GM12873 (cell line): ENCODE measurements around the gene LIPE.

Experiments
- CTCF ChIP-seq: IDR thresholded peaks from 2 replicates; pipeline ENCODE4 v1.5.1; 2012; ENCODE audit warnings: low read depth, mild to moderate bottlenecking, moderate library complexity, low read length, control low read depth; ENCODE audit not compliant: insufficient read depth; ENCODE audit errors: missing control alignments

Gene LIPE

GRCh38 chr19:42428676-42429075 is 1.5 kb upstream of the LIPE start:
- TF ChIP-seq CTCF, result no peak

DNA sequence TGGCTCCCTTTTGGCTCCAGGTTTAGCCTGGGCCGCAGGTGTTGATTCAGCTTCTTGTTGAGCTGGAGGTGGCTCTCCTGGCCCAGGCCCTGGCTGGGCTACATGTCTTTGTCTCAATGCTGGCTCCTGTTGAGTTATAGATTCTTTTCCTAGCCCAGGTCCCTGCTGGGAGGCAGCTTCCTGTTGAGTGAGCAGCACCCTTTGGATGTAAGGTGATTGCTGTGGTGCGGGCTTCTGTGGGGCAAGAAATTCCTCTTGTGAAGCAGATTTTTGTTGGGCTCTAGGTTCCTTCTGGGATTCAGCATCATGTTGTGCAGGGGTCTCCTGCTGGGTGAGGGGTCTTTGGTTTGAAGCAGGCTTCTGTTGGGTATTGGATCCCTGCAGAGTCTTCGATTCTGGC is 545 bp downstream of the LIPE start:
- no peak for TF ChIP-seq CTCF

DNA sequence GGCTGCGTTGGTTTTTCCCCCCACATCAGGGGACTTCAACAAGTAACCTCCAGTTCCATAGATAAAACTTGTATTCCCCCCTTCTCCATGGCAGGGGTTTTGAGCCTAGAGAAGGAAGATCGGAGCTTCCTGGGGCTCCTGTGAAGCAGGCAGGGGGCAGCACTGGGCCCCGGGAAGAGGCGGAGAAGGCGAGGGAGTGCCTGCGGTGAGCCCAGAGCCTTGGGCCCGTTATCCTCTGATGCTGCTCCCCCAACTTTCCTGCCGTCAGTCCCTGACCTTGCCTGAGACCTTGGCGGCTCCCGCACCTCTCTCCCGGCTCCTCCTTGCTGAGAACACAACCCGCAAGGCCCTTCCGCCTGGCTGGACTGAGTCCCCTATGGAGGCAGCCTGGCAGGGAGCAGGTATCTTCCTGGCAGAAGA is 2.5 kb downstream of the LIPE start:
- TF ChIP-seq CTCF, result peak; percentile 1

- TF ChIP-seq CTCF, result no peak
Observed at GRCh38 chr19:42424345-42424707, 2.9 kb downstream of the LIPE start.

- no peak for TF ChIP-seq CTCF
Observed at GRCh38 chr19:42423462-42424344, 3.5 kb downstream of the LIPE start.

DNA sequence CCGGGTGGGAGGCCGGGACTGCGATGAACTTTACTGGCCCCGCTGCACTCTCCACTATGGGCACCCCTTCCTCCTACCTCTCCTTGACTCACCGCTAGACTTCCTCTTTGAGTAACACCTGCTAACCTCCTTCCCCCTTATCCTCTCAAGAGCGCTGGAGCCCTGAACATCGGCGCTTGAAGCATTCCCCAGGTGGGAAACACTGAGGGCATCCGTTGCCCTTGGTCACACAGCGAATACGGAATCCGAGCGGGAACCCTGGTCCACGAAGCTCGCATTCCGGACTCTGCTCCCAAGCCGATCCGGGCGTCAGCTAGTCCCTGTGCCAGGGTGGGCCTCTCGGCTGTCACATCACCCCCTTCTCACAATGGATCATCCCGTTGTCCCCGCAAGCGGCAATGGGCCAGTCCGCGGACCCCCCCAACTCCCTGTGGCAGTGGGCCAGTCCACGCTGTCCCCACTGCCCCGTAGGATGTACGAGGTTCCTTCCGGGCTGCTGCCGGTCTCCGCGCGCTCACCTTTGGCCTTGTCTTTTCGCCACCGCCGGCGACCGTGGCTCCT is 4.2 kb downstream of the LIPE start:
- TF ChIP-seq CTCF, result peak; percentile 20

DNA sequence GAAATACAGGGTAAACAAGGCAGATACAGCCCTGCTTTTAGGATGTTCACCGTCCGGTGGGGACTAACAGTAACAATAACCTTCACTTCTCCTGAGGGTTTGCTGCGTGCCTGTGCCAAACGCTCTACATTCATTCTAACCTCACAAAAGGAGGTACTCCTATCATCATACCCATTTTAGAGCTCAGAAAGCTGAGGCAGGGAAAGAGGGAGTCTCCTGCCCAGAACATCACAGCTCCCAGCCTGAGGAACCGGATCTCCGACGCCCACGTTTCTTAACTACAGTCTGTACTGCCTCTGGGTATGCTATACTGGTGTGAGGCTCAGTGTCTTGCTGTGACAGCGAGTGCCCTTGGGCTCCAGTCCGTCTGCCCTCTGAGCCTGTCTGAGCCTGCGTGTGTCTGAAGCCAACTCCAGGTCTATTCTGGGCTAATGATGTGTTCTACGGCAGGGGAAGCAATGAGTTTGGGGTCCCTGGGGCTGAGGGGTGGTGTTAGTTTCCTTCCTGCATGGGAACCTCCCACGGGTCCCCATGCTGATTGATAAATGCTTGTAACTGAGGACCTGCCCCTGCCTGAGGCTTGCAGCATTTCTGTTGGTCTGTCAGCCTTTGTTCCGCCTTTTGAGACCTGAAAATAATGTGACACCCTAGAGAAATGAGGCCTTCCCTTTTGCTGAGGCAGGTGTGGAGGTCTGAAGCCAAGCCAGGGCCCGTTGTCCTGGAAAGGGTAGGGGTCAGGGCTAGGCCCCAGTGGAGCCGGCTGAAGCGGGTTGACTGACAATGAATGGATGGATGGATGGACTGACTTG is 4.9 kb downstream of the LIPE start:
- TF ChIP-seq CTCF, result no peak
